Thyroid gland (tissue), 4 donors: ENCODE results near the gene SH3TC1.

Source experiments
- CTCF ChIP-seq, 6 experiments: fragments of 200-600 bp in 3 of 6; fragments of 450-650 bp in 3 of 6; sonication (generic) in 3 of 6; IDR thresholded peaks; one replicate each; pipeline ENCODE4 v1.5.1; 2016 to 2019; ENCODE audit warnings: antibody characterized with exemption in 6 of 6, mild to moderate bottlenecking in 2 of 6, inconsistent platforms in 1 of 6, moderate library complexity in 1 of 6
- POLR2A ChIP-seq, 2 donors: fragments of 450-650 bp; IDR thresholded peaks; one replicate each; pipeline ENCODE4 v1.6.1; 2017; ENCODE audit warnings: antibody characterized with exemption in 2 of 2, mild to moderate bottlenecking in 2 of 2, moderate library complexity in 1 of 2

- TF ChIP-seq CTCF (IDR thresholded peaks at IDR 0.05) (no peak), POLR2A (IDR thresholded peaks at IDR 0.05) (no peak)
These were observed 28.2 kb downstream of the SH3TC1 start for GRCh38 chr4:8227201-8227770.
